ENCODE results near the gene BRIX1.
A peak's percentile ranks its signal among the peaks of the same experiment; 100 is the strongest.

The BRIX1 gene

DNA sequence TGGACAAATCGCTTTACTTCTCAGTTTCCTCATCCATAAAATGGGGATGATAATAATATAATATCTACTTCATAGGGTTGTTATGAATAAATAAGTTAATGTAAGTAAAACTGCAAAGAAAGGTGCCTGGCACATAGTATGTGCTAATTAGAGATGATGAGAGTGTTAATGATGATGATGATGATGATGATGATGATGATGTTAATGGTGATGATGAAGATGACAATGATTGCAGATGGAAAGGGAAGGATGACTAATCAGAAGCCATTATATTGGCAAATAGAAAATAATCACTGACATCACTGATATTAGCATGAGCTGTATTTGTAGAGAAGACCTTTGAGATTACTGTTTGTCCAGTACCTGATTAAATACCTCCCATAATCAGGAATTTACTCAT, 20.8 kb upstream of the BRIX1 start:
- no peak for DNase-seq (ENCODE audit: low read depth)

GRCh38 chr5:34895641-34896419, 19.7 kb upstream of the BRIX1 start:
- in situ Hi-C loops (cut with HindIII; ENCODE audit: low sequenced_read_pairs), result loop anchor here (25.0 kb wide), 1 partner anchor 409 kb away; no protein-coding TSS in a partner anchor
- no peak overlapping the region for H3K4me3 ChIP-seq (ENCODE audit: low read depth, low read length)
- TF ChIP-seq, protein P1, sequence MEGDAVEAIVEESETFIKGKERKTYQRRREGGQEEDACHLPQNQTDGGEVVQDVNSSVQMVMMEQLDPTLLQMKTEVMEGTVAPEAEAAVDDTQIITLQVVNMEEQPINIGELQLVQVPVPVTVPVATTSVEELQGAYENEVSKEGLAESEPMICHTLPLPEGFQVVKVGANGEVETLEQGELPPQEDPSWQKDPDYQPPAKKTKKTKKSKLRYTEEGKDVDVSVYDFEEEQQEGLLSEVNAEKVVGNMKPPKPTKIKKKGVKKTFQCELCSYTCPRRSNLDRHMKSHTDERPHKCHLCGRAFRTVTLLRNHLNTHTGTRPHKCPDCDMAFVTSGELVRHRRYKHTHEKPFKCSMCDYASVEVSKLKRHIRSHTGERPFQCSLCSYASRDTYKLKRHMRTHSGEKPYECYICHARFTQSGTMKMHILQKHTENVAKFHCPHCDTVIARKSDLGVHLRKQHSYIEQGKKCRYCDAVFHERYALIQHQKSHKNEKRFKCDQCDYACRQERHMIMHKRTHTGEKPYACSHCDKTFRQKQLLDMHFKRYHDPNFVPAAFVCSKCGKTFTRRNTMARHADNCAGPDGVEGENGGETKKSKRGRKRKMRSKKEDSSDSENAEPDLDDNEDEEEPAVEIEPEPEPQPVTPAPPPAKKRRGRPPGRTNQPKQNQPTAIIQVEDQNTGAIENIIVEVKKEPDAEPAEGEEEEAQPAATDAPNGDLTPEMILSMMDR (IDR thresholded peaks at IDR 0.05; ENCODE audit: low read depth, low read length, missing control alignments), result no peak

More for the DNA sequence above, 20.8 kb upstream of the BRIX1 start:
- TF ChIP-seq, protein P1 (IDR thresholded peaks at IDR 0.05; ENCODE audit: low read depth, low read length, missing control alignments), result no peak
- no peak overlapping the region for H3K4me3 ChIP-seq (ENCODE audit: low read depth, low read length)
- in situ Hi-C loops (cut with HindIII; ENCODE audit: low sequenced_read_pairs), result loop anchor here (25.0 kb wide), 1 partner anchor 407 kb away; no protein-coding TSS in a partner anchor

GRCh38 chr5:34897646-34898045, 17.9 kb upstream of the BRIX1 start:
- TF ChIP-seq, protein P1 (IDR thresholded peaks at IDR 0.05; ENCODE audit: low read depth, low read length, missing control alignments), result no peak
- no peak overlapping the region for H3K4me3 ChIP-seq (ENCODE audit: low read depth, low read length)
- in situ Hi-C loops (cut with HindIII; ENCODE audit: low sequenced_read_pairs), result loop anchor here (25.0 kb wide), 1 partner anchor 410 kb away; no protein-coding TSS in a partner anchor
- DNase-seq (ENCODE audit: low read depth), result no peak

More at GRCh38 chr5:34895641-34896419, 19.7 kb upstream of the BRIX1 start:
- DNase-seq (ENCODE audit: low read depth), result no peak

DNA sequence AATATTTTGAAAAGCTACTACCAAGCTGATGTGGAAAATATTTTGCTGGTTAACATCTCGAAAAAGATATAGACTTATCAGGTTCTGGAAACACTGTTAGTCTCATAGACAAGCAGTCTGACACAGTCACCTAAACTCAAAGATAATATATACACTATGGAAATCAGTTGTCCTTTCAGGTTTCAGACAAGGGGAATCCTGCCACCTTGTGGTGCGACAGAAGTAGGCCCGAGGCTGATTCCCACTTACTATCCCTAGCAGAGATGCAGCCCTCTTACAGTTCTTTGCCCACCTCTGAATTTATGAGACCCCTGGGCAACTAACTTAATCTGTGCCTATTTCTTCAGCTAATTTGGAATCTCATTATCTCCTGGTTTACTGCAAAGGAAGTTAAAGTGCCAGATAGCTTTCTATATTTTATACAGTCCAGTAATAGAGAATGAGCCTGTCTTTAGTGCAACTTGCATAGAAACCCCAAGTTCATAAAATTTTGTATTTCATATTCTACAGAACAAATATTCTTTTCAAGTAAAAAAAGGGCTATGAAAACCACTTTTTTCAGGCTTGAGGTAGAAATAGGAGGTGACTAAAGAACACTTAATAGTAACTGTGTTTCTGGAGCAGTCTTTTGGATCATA, 17.1 kb upstream of the BRIX1 start:
- TF ChIP-seq, protein P1 (IDR thresholded peaks at IDR 0.05; ENCODE audit: low read depth, low read length, missing control alignments), result peak; percentile 91
- in situ Hi-C loops (cut with HindIII; ENCODE audit: low sequenced_read_pairs), result loop anchor here (25.0 kb wide), 1 partner anchor 411 kb away; no protein-coding TSS in a partner anchor
- DNase-seq (ENCODE audit: low read depth), result peak; percentile 65
- H3K4me3 ChIP-seq (ENCODE audit: low read depth, low read length), result no peak overlapping the region

GRCh38 chr5:34899066-34899465, 16.4 kb upstream of the BRIX1 start:
- in situ Hi-C loops (cut with HindIII; ENCODE audit: low sequenced_read_pairs), result loop anchor here (25.0 kb wide), 1 partner anchor 412 kb away; no protein-coding TSS in a partner anchor
- no peak overlapping the region for H3K4me3 ChIP-seq (ENCODE audit: low read depth, low read length)
- no peak for DNase-seq (ENCODE audit: low read depth)
- TF ChIP-seq, protein P1 (IDR thresholded peaks at IDR 0.05; ENCODE audit: low read depth, low read length, missing control alignments), result no peak

- DNase-seq (ENCODE audit: low read depth), result no peak
- in situ Hi-C loops (cut with HindIII; ENCODE audit: low sequenced_read_pairs), result no loop called here
- no peak overlapping the region for H3K4me3 ChIP-seq (ENCODE audit: low read depth, low read length)
- TF ChIP-seq, protein P1 (IDR thresholded peaks at IDR 0.05; ENCODE audit: low read depth, low read length, missing control alignments), result no peak
Measured at GRCh38 chr5:34900652-34901051, 14.9 kb upstream of the BRIX1 start.
